GM20000 (cell line): ENCODE data around the gene ANKS1B.
"Not testable (repeated sequence)": the region's sequence is repeated elsewhere in the genome, so short reads cannot be mapped to it uniquely, and the experiment has no call there.

Experiments
- DNase-seq: peaks from one replicate; pipeline ENCODE4 v3.0.0; 2012; ENCODE audit warnings: low spot score
- TF ChIP-seq, protein P1 (sequence below): IDR thresholded peaks from 2 replicates; pipeline ENCODE4 v1.5.1; 2012; ENCODE audit warnings: mild to moderate bottlenecking, control low read depth; ENCODE audit errors: extremely low read depth, missing control alignments

ANKS1B gene

DNA sequence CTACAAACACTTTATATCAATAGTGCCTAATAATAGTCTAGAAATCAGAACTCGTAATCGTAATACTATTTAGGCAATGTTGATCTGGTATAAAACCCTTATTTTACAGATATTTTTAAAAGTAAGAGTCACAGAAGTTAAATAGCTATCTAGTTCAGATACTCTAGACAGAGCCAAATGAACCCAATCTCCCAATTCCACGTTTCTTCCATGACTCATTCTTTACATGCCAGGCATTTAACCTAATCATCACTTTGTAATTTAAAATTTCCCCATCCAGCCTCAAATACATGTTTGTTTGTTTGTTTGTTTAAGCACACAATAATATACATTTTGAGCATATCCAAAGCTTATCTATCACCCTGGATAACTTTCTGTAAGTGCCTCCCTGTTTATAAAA lies 373.6 kb downstream of the ANKS1B start:
- TF ChIP-seq, protein P1, sequence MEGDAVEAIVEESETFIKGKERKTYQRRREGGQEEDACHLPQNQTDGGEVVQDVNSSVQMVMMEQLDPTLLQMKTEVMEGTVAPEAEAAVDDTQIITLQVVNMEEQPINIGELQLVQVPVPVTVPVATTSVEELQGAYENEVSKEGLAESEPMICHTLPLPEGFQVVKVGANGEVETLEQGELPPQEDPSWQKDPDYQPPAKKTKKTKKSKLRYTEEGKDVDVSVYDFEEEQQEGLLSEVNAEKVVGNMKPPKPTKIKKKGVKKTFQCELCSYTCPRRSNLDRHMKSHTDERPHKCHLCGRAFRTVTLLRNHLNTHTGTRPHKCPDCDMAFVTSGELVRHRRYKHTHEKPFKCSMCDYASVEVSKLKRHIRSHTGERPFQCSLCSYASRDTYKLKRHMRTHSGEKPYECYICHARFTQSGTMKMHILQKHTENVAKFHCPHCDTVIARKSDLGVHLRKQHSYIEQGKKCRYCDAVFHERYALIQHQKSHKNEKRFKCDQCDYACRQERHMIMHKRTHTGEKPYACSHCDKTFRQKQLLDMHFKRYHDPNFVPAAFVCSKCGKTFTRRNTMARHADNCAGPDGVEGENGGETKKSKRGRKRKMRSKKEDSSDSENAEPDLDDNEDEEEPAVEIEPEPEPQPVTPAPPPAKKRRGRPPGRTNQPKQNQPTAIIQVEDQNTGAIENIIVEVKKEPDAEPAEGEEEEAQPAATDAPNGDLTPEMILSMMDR: no peak
- DNase-seq: no peak

GRCh38 chr12:99609455-99610181 lies 375.1 kb downstream of the ANKS1B start:
- TF ChIP-seq, protein P1: no peak
- no peak for DNase-seq

DNA sequence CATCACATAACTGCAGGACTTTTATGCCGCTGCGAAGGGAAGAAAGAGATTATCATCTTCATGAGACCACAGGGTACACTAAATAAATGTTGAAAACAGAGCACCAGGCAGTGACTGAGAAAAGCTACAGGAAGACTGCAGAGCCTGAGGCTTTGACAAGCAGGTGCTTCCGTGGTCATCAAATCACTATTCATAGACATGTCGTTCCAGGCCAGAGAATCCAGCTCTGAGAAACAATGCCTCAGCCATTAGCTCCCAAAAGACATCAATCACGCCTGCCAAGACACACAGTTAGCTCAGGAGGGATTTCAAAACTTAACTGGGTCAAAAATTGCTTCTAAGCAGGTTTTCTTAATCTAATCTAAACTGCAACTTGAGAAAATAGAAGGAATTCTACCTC lies 384.3 kb downstream of the ANKS1B start:
- no peak for DNase-seq
- TF ChIP-seq, protein P1: no peak

GRCh38 chr12:99598785-99599184 lies 386.0 kb downstream of the ANKS1B start:
- TF ChIP-seq, protein P1: no peak
- no peak for DNase-seq

DNA sequence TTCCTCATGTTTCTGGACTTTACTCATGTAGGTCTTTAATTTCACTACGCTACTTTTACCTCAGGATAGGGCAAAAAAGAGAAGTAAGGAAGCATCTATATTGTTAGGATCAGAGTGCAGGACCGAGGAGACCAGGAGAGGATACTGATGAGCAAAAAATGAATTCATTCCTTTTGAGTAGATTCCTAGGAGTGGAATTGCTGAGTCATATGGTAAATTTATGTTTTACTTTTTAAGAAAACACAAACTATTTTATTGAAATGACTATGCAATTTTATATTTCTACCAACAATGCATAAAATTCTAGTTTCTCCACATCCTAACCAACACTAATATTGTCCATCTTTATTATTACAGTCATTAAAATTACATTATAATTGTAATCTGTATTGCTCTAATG lies 388.0 kb downstream of the ANKS1B start:
- TF ChIP-seq, protein P1: no peak
- DNase-seq: no peak

GRCh38 chr12:99577125-99577524 lies 407.6 kb downstream of the ANKS1B start:
- DNase-seq: not testable (repeated sequence)

GRCh38 chr12:99573980-99574379 lies 410.8 kb downstream of the ANKS1B start:
- DNase-seq: no peak
- TF ChIP-seq, protein P1: no peak

DNA sequence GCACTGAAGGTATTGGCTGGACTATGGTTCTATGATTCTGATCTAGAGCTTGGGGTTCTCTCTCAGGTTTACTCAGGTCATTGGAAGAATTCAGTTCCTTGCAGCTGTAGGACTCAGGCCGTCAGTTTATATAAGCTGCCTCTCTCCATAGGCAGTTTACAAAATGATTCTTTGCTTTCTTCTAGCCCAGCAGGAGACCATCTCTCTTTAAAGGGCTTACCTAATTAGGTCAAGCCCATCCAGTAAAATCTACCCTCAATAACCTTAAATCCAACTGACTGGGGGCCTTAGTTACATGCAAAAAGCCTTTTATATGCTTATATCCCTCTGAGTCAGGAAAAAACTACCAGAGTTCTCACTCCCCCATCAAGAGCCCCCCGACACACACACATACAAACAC lies 417.7 kb downstream of the ANKS1B start:
- no peak for DNase-seq
- TF ChIP-seq, protein P1: no peak
